Natural killer cell (primary cell): ENCODE results near the gene HSPH1. TPM values are rescaled to one million over a fixed set of nuclear protein-coding genes. Genes with fewer than 3 reads are reported as not detected.

Source experiments
- ATAC-seq, 3 donors: fragments of 150-1000 bp in 2 of 3; fragments of 200-7000 bp in 1 of 3; cut with Tn5 transposase; 1 replicate in 1 of 3; 2 replicates in 2 of 3; pipeline ENCODE4 v1.10.0; 2021; ENCODE audit warnings: mild to moderate bottlenecking in 2 of 3, moderate library complexity in 2 of 3
- DNase-seq, 2 donors: peaks; one replicate each; pipeline versions ENCODE4 v3.0.0 to v3.0.0-alpha.2; 2013 to 2021; ENCODE audit warnings: mixed read lengths in 1 of 2
- H3K27ac ChIP-seq: one replicate; pipeline ENCODE4 v1.5.1; 2013; ENCODE audit warnings: mild to moderate bottlenecking, low read length
- H3K27me3 ChIP-seq: one replicate; pipeline ENCODE4 v1.6.1; 2013; ENCODE audit warnings: low read length; ENCODE audit not compliant: control insufficient read depth, insufficient read depth
- H3K36me3 ChIP-seq: one replicate; pipeline ENCODE4 v1.6.1; 2013; ENCODE audit warnings: low read length; ENCODE audit not compliant: control insufficient read depth, insufficient read depth
- H3K4me1 ChIP-seq: one replicate; pipeline ENCODE4 v1.6.1; 2013; ENCODE audit warnings: low read length; ENCODE audit not compliant: control insufficient read depth, insufficient read depth
- H3K4me3 ChIP-seq: one replicate; pipeline ENCODE4 v1.5.1; 2013; ENCODE audit warnings: low read length
- H3K9me3 ChIP-seq: one replicate; pipeline ENCODE4 v1.6.1; 2013; ENCODE audit warnings: low read length; ENCODE audit not compliant: control insufficient read depth, insufficient read depth
- H3K27ac Mint-ChIP-seq, 2 donors: one replicate each; pipeline ENCODE4 v1.8.0; 2022; ENCODE audit warnings: mild to moderate bottlenecking in 2 of 2, mixed read lengths in 2 of 2, moderate library complexity in 1 of 2
- H3K27me3 Mint-ChIP-seq, 2 donors: one replicate each; pipeline ENCODE4 v1.8.0; 2022; ENCODE audit warnings: low read depth in 2 of 2, mixed read lengths in 2 of 2
- H3K36me3 Mint-ChIP-seq: one replicate; pipeline ENCODE4 v1.8.0; 2022; ENCODE audit warnings: mixed read lengths
- H3K4me1 Mint-ChIP-seq, 2 donors: one replicate each; pipeline ENCODE4 v1.8.0; 2022; ENCODE audit warnings: mixed read lengths in 2 of 2
- H3K4me3 Mint-ChIP-seq: one replicate; pipeline ENCODE4 v1.8.0; 2022; ENCODE audit warnings: mild to moderate bottlenecking, moderate library complexity, mixed read lengths
- H3K9me3 Mint-ChIP-seq, 2 donors: one replicate each; pipeline ENCODE4 v1.8.0; 2022; ENCODE audit warnings: mixed read lengths in 2 of 2
- WGBS: methylation state at CpG from one replicate; pipeline ENCODE4 v1.1.7; 2013; ENCODE audit warnings: missing lambda C conversion rate; ENCODE audit not compliant: insufficient coverage; 5-methylcytosine and 5-hydroxymethylcytosine counted together
- intact Hi-C: fragments of 100-400 bp; cut with micrococcal nuclease; formaldehyde crosslinking; loops from one replicate; pipeline ENCODE4 v1.14.2; 2022
- total RNA-seq, 4 donors: library from RNA; stranded (reverse); fragments of 120-200 nt in 1 of 4; gene quantifications; one replicate each; pipeline versions ENCODE4 v1.2.3 to v1.2.4, GENCODE V29; 2013 to 2022
- TF ChIP-seq, protein P1 (sequence below): fragments of 200-600 bp; IDR thresholded peaks from one replicate; pipeline ENCODE4 v1.8.0; 2022; ENCODE audit warnings: antibody characterized with exemption

HSPH1 gene
- total RNA-seq, 3 donors from 2014 or later (not counting 1 experiment from before 2014, with no cell fraction given) = 51.2 to 81.6 (median 75.4) TPM

GRCh38 chr13:31122544-31123260, 39.0 kb downstream of the HSPH1 start:
- intact Hi-C loops = no loop called here
- no peak overlapping the region for H3K4me3 ChIP-seq
- TF ChIP-seq, protein P1, sequence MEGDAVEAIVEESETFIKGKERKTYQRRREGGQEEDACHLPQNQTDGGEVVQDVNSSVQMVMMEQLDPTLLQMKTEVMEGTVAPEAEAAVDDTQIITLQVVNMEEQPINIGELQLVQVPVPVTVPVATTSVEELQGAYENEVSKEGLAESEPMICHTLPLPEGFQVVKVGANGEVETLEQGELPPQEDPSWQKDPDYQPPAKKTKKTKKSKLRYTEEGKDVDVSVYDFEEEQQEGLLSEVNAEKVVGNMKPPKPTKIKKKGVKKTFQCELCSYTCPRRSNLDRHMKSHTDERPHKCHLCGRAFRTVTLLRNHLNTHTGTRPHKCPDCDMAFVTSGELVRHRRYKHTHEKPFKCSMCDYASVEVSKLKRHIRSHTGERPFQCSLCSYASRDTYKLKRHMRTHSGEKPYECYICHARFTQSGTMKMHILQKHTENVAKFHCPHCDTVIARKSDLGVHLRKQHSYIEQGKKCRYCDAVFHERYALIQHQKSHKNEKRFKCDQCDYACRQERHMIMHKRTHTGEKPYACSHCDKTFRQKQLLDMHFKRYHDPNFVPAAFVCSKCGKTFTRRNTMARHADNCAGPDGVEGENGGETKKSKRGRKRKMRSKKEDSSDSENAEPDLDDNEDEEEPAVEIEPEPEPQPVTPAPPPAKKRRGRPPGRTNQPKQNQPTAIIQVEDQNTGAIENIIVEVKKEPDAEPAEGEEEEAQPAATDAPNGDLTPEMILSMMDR = no peak
- Mint-ChIP-seq H3K27ac (no peak overlapping the region), H3K9me3 (no peaks in the 10 kb centered on the region), H3K4me3 (no peak overlapping the region), H3K27me3 (peaks cover 34 to 64% of the 10 kb centered on the region in 2 donors), H3K36me3 (no peaks in the 10 kb centered on the region), H3K4me1 (no peaks in the 10 kb centered on the region)
- H3K36me3 ChIP-seq = no peaks in the 10 kb centered on the region
- no peak overlapping the region for H3K27ac ChIP-seq
- H3K9me3 ChIP-seq = no peaks in the 10 kb centered on the region
- H3K27me3 ChIP-seq = no peaks in the 10 kb centered on the region
- ATAC-seq = no peak
- DNase-seq = no peak
- H3K4me1 ChIP-seq = no peaks in the 10 kb centered on the region
- WGBS = 87% methylated on average over 11 of the region's 12 CpGs

GRCh38 chr13:31122143-31122542, 39.6 kb downstream of the HSPH1 start:
- Mint-ChIP-seq H3K36me3 (no peaks in the 10 kb centered on the region), H3K4me3 (no peak overlapping the region), H3K27ac (no peak overlapping the region), H3K27me3 (peaks cover 34 to 68% of the 10 kb centered on the region in 2 donors), H3K4me1 (no peaks in the 10 kb centered on the region), H3K9me3 (no peaks in the 10 kb centered on the region)
- intact Hi-C loops = no loop called here
- Histone ChIP-seq H3K36me3 (no peaks in the 10 kb centered on the region), H3K27ac (no peak overlapping the region), H3K27me3 (no peaks in the 10 kb centered on the region), H3K9me3 (no peaks in the 10 kb centered on the region), H3K4me1 (no peaks in the 10 kb centered on the region), H3K4me3 (no peak overlapping the region)
- ATAC-seq (no peak), DNase-seq (no peak)
- WGBS = 99% methylated on average over 4 of the region's 4 CpGs
- TF ChIP-seq, protein P1 = no peak

DNA sequence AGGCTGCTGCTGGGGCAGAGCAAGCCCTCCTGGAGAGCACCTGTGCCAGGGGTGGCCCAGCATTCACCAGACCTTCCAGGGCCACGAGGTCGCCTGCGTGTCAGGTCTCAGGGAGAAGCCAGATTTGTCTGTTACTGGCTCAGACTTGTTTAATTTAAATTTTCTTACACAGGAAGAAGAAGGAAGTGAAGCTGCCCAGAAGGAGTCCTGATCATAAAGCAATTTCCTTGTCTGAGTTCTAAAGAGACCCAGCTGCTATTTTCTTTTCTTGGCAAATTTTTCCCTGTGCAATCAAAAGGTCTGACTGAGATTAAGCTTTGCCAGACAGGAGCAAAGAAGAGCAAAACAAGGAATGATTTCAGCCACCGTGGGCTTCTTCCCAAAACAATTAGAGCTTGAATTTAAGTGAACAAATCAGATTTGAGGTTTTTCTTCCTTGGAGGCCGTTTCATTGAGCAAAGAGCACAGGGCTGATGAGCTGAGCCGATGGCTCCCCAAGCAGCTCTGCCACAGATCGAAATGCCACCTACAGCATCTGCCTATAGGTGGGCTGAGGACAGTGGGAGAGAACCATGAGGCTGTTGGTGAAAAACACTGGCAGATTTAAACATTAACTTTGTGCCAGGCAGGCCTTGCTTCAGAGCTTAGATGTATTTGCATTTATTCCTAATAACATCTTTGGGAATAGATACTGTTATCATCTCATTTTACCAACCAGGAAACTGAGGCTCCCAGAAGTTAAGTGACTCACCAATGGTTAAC, 40.1 kb downstream of the HSPH1 start:
- Mint-ChIP-seq H3K4me1 (no peaks in the 10 kb centered on the region), H3K36me3 (no peaks in the 10 kb centered on the region), H3K27ac (no peak overlapping the region), H3K4me3 (no peak overlapping the region), H3K9me3 (no peaks in the 10 kb centered on the region), H3K27me3 (peaks cover 35 to 64% of the 10 kb centered on the region in 2 donors)
- DNase-seq (no peak), ATAC-seq (no peak)
- Histone ChIP-seq H3K27me3 (no peaks in the 10 kb centered on the region), H3K4me1 (no peaks in the 10 kb centered on the region), H3K9me3 (no peaks in the 10 kb centered on the region), H3K36me3 (no peaks in the 10 kb centered on the region), H3K27ac (no peak overlapping the region), H3K4me3 (no peak overlapping the region)
- intact Hi-C loops = no loop called here
- TF ChIP-seq, protein P1 = no peak
- 46% methylated on average over 7 of the region's 7 CpGs for WGBS
